ENCODE measurements around the gene COL16A1.

GRCh38 chr1:31705080-31705866 lies 1.5 kb upstream of the COL16A1 start:
- TF ChIP-seq RFX5 (IDR thresholded peaks at IDR 0.05; ENCODE audit: low read depth, low read length), result no peak
- TF ChIP-seq, protein P1, sequence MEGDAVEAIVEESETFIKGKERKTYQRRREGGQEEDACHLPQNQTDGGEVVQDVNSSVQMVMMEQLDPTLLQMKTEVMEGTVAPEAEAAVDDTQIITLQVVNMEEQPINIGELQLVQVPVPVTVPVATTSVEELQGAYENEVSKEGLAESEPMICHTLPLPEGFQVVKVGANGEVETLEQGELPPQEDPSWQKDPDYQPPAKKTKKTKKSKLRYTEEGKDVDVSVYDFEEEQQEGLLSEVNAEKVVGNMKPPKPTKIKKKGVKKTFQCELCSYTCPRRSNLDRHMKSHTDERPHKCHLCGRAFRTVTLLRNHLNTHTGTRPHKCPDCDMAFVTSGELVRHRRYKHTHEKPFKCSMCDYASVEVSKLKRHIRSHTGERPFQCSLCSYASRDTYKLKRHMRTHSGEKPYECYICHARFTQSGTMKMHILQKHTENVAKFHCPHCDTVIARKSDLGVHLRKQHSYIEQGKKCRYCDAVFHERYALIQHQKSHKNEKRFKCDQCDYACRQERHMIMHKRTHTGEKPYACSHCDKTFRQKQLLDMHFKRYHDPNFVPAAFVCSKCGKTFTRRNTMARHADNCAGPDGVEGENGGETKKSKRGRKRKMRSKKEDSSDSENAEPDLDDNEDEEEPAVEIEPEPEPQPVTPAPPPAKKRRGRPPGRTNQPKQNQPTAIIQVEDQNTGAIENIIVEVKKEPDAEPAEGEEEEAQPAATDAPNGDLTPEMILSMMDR (conservative IDR thresholded peaks at IDR 0.05; ENCODE audit: low read depth, low read length), result peak; percentile 60
- TF ChIP-seq RAD21 (IDR thresholded peaks at IDR 0.05; ENCODE audit: low read length), result peak; percentile 71
- TF ChIP-seq SMC3 (IDR thresholded peaks at IDR 0.05; ENCODE audit: low read depth, low read length), result peak; percentile 51
- TF ChIP-seq POLR2A (IDR thresholded peaks at IDR 0.05; ENCODE audit: low read depth, low read length), result no peak

All from IMR-90 (cell line).